Measurements from ENCODE around the gene MFSD6. TPM values are rescaled to one million over a fixed set of nuclear protein-coding genes. Genes with fewer than 3 reads are reported as not detected.

MFSD6 gene
- total RNA-seq, 2 experiments from 2014 or later: 55.9 to 58.7 TPM

DNA sequence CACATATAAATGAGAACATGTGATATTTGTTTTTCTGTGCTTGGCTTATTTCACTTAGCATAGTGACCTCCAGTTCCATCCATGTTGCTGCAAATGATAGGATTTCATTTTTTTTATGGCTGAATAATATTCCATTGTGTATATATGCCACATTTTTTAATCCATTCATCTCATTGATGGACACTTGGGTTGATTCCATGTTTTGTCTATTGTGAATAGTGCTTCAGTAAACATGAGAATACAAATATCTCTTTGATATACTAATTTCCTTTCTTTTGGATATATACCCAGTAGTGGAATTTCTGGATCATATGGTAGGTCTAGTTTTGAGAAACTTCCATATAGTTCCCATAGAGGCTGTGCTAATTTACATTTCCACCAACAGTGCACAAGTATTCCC lies 130.0 kb downstream of the MFSD6 start:
- ChIA-PET CTCF (no interaction called here), POLR2A (no interaction called here)

DNA sequence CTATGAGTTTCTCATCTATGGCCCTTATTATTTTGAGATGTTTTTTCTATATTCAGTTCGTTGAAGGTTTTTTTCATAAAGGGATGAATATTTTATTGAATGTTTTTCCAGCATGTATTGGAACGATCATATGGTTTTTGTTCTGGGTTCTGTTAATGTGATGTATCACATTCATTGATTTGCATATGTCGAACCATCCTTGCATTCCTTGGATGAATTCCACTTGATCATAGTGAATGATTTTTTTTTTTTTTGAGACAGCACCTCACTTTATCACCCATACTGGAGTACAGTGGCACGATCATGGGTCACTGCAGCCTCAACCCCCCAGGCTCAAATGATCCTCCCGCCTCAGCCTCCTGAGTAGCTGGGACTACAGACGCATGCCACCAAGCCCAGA lies 131.9 kb downstream of the MFSD6 start:
- ChIA-PET POLR2A (no interaction called here), CTCF (no interaction called here)

DNA sequence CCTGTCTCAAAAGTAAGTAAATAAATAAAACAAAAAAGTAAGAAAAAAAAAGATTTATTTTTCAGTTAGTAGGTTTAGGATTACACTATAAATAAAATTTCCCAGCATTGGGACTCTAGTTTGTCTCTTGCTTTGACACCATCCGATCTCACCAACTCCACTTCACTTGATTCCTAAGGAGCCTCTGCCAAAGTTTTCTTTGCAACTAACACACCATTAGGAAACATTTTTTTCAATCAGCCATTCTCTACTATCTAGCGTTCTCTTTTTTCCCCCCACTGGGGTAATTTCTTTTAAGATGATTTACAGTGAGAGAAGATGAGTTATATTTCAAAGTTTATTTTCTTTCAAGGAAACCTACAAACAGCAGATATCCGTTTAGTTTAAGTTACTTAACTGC lies 136.9 kb downstream of the MFSD6 start:
- ChIA-PET CTCF (no interaction called here), POLR2A (no interaction called here)

DNA sequence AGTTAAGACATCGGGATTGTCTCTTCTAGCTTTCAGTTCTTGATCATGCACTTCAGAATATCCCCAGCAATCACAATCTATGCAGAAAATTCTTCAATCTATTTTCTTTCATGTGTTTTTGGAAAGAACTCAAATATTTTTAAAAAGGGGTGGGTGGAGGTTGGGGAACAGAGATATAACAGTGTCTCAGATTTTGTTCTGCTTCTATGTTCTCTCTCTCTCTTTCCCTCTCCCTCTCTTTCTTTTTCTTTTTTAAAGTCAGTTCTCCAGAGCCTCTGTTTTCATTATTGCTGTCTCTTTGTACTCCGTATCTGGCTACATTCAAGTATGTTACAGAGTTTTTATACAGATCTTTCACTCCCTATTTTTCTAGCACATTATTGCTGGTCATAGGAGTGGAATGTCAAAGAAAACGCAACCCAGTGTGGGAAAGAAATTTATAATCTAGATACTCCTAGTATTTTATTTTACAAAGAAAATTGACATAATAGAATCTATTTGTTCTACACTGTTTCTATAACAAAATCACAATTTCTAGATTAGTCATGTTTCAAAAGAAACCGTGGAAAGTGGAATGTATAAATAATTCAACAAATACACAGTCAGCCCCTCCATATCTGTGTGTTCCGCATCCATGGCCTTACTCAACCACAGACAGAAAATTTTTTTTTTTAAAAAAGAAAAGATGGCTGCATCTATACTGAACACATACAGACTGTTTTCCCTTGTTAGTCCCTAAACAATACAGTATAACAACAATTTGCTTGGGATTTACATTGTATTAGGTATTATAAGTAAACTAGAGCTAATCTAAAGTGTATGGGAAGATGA lies 137.6 kb downstream of the MFSD6 start:
- POLR2A ChIA-PET: no interaction called here

DNA sequence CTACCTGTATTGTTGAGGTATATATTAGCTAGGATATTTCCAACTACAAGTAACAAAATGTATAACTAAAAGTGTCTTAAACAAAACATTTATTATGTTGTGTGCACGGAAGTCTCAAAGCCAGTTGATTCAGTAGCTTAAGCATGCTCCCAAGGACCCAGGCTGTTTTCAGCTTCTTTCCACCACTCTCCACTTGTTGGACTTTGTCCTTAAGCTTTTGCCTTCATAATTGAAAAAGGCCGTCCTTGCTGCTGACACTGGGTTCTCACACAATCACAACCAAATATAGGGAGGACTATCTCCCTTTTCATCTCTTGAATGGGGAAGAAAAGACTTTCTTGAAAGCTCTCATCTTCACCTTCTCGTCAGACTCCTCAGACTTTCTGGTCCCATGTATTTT lies 138.6 kb downstream of the MFSD6 start:
- ChIA-PET CTCF (no interaction called here), POLR2A (no interaction called here)

More for the DNA sequence above, 137.6 kb downstream of the MFSD6 start:
- CTCF ChIA-PET: no interaction called here

DNA sequence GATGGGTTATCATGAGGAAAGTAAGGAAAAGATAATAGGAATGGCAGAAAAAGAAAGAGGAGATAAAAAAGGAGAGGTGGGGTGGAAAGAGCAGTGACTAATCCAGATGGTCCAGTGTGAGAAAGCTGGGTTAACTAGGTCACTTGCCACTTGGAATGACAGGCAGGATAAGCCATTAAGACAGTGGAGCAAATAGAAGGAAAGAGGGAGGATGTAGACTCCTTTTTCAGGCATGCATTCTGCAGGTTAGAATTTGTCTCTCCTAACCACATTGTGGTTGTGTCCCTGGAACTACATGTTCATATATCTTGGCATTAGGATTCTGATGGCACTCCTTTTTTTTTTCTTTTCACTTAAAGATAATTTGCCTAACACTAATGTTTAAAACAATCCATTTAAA lies 139.7 kb downstream of the MFSD6 start:
- POLR2A ChIA-PET: no interaction called here
- CTCF ChIA-PET: no interaction called here

DNA sequence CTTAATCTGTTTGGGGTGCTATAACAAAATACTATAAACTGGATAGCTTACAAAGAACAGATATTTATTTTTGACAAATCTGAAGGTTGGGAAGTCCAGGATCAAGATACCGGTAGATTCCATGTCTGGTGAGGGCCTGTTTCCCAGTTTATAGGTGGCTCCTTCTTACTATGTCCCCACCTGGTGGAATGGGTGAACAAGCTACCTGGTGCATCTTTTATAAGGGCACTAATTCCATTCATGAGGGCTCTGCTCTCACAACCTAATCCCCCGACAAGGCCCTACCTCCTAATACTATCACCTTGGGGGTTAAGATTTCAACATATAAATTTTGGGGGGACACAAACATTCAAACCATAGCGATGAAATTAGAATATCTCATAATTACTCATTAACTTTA lies 142.0 kb downstream of the MFSD6 start:
- ChIA-PET CTCF (interaction anchor here (1.8 kb wide), 1 partner anchor 12 kb away, joined by 4 read pairs; no protein-coding TSS in a partner anchor), POLR2A (no interaction called here)

Other genes with a start within 250 kb of the MFSD6 start
- 10 to 100 TPM; 26.6 to 30.3 TPM for gene HIBCH, start 88.5 kb upstream of the MFSD6 start, total RNA-seq
- 10 to 100 TPM; 14.7 to 16.1 TPM for gene INPP1, start 64.8 kb upstream of the MFSD6 start, total RNA-seq
- 10 to 100 TPM; 15.1 to 16.0 TPM for gene NEMP2, start 126.4 kb downstream of the MFSD6 start, total RNA-seq
- 10 to 100 TPM; 30.1 to 32.7 TPM for gene NAB1, start 240.7 kb downstream of the MFSD6 start, total RNA-seq

All from activated CD8-positive, alpha-beta memory T cell treated with anti-CD3 and anti-CD28 coated beads for 36 hours (primary cell).